ENCODE results near the gene RNF41. TPM values are rescaled to one million over a fixed set of nuclear protein-coding genes. Genes with fewer than 3 reads are reported as not detected.

Gene RNF41
- polyA plus RNA-seq, 1 of the 3 experiments (the other 2 are of a cell fraction): 127 TPM

DNA sequence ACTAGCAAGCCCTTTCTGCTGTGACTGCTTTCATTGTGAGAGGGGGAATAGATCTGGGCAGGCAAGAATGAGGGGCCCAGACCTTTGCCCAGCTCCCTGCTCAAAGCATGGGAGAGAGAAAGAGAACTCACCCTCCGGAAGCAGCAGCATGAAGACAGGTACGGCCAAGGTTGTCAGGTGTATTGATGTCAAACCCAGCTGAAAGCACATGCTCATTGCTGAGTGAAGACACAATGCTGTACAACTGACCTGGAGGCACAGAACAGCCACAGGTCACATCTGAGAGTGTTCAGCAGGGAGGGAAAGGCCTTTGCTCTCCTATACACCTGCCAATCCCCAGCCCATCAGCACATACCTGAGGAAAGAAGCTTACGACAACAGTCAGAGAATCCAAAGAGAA is 30.9 kb upstream of the RNF41 start:
- Histone ChIP-seq H3K4me3 (ENCODE audit: low read depth in 2 of 2, low read length in 1 of 2) (no peak overlapping the region), H3K9me3 (no peaks in the 10 kb centered on the region), H3K9ac (no peak overlapping the region), H3K36me3 (replicated peaks in 1 of 2; ENCODE audit: control insufficient read depth in 1 of 2, insufficient read depth in 2 of 2, low read length in 1 of 2) (peaks cover 67 to 75% of the 10 kb centered on the region in 2 experiments), H3F3A (replicated peaks; ENCODE audit: insufficient read depth) (peaks cover 24% of the 10 kb centered on the region), H3K79me2 (ENCODE audit: insufficient read depth) (peaks cover 63% of the 10 kb centered on the region), H3K9me2 (no peaks in the 10 kb centered on the region), H3K27ac (ENCODE audit: low read depth in 2 of 2, low read length in 1 of 2) (no peak overlapping the region), H3K4me1 (ENCODE audit: control insufficient read depth in 1 of 2, insufficient read depth in 2 of 2, low read depth in 1 of 2, low read length in 1 of 2) (peaks cover 11 to 13% of the 10 kb centered on the region in 2 experiments), H2AFZ (ENCODE audit: low read depth) (no peak overlapping the region), H3K27me3 (ENCODE audit: insufficient read depth) (no peaks in the 10 kb centered on the region), H4K20me1 (ENCODE audit: insufficient read depth) (peaks cover 23% of the 10 kb centered on the region), H3K4me2 (no peak overlapping the region)
- WGBS (ENCODE audit: low lambda C conversion rate): 95% methylated on average over 3 of the region's 3 CpGs
- TF ChIP-seq TCF12 (IDR thresholded peaks at IDR 0.05): no peak
- TF ChIP-seq RCOR1 (IDR thresholded peaks at IDR 0.05; ENCODE audit: low read length): no peak
- CTCF ChIA-PET: interaction anchor here (0.6 to 2.9 kb wide), 5 partner anchors 9 to 135 kb away, joined by 3 to 13 read pairs (median 6); partner anchors contain the start of genes COQ10A, SMARCC2 and ZC3H10
- DNase-seq: no peak
- POLR2A ChIA-PET: no interaction called here

DNA sequence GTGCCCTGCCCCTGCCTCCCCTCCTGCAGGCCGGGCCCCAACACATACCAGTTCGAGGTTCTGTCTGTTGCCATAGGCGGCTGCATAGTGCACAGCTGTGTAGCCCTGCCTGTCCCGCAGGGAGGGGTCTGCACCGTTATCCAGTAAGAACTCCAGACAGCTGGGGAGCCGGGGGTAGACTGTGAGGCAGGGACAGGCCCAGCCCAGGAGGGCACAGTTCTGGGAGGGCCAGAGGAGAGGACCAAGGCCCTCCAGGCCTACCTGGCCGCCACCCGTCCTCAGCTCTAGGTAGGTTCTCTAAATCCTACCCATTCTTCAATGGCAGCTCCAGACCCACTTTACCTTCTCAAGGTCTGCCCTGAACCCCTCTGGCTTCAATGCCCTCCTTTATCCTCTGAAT is 27.0 kb upstream of the RNF41 start:
- no peak overlapping the region for H3K27ac ChIP-seq (ENCODE audit: low read depth in 2 of 2, low read length in 1 of 2)
- no peak for TF ChIP-seq FOXJ3 (CRISPR knock-in tag; IDR thresholded peaks at IDR 0.05)
- no peak for TF ChIP-seq EZH2phosphoT487 (IDR thresholded peaks at IDR 0.05; ENCODE audit: borderline replicate concordance, low read depth)
- no peak for TF ChIP-seq SIN3A (IDR thresholded peaks at IDR 0.05; ENCODE audit: borderline replicate concordance, low read depth, low read length)
- TF ChIP-seq TCF12 (IDR thresholded peaks at IDR 0.05): no peak
- TF ChIP-seq NFIC (IDR thresholded peaks at IDR 0.05; ENCODE audit: borderline replicate concordance): no peak
- TF ChIP-seq, protein P1, sequence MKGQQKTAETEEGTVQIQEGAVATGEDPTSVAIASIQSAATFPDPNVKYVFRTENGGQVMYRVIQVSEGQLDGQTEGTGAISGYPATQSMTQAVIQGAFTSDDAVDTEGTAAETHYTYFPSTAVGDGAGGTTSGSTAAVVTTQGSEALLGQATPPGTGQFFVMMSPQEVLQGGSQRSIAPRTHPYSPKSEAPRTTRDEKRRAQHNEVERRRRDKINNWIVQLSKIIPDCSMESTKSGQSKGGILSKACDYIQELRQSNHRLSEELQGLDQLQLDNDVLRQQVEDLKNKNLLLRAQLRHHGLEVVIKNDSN (IDR thresholded peaks at IDR 0.05; ENCODE audit: borderline replicate concordance, low read depth): no peak
- TF ChIP-seq, protein P2, sequence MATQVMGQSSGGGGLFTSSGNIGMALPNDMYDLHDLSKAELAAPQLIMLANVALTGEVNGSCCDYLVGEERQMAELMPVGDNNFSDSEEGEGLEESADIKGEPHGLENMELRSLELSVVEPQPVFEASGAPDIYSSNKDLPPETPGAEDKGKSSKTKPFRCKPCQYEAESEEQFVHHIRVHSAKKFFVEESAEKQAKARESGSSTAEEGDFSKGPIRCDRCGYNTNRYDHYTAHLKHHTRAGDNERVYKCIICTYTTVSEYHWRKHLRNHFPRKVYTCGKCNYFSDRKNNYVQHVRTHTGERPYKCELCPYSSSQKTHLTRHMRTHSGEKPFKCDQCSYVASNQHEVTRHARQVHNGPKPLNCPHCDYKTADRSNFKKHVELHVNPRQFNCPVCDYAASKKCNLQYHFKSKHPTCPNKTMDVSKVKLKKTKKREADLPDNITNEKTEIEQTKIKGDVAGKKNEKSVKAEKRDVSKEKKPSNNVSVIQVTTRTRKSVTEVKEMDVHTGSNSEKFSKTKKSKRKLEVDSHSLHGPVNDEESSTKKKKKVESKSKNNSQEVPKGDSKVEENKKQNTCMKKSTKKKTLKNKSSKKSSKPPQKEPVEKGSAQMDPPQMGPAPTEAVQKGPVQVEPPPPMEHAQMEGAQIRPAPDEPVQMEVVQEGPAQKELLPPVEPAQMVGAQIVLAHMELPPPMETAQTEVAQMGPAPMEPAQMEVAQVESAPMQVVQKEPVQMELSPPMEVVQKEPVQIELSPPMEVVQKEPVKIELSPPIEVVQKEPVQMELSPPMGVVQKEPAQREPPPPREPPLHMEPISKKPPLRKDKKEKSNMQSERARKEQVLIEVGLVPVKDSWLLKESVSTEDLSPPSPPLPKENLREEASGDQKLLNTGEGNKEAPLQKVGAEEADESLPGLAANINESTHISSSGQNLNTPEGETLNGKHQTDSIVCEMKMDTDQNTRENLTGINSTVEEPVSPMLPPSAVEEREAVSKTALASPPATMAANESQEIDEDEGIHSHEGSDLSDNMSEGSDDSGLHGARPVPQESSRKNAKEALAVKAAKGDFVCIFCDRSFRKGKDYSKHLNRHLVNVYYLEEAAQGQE (IDR thresholded peaks at IDR 0.05; ENCODE audit: low read depth, low read length): no peak
- no peak for TF ChIP-seq MEF2A (IDR thresholded peaks at IDR 0.05; ENCODE audit: borderline replicate concordance, low read depth)
- no peak for TF ChIP-seq TEAD4 (IDR thresholded peaks at IDR 0.05; ENCODE audit: borderline replicate concordance, insufficient read depth)
- TF ChIP-seq, protein P3, sequence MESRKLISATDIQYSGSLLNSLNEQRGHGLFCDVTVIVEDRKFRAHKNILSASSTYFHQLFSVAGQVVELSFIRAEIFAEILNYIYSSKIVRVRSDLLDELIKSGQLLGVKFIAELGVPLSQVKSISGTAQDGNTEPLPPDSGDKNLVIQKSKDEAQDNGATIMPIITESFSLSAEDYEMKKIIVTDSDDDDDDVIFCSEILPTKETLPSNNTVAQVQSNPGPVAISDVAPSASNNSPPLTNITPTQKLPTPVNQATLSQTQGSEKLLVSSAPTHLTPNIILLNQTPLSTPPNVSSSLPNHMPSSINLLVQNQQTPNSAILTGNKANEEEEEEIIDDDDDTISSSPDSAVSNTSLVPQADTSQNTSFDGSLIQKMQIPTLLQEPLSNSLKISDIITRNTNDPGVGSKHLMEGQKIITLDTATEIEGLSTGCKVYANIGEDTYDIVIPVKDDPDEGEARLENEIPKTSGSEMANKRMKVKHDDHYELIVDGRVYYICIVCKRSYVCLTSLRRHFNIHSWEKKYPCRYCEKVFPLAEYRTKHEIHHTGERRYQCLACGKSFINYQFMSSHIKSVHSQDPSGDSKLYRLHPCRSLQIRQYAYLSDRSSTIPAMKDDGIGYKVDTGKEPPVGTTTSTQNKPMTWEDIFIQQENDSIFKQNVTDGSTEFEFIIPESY (IDR thresholded peaks at IDR 0.05; ENCODE audit: borderline replicate concordance, low read depth): no peak
- TF ChIP-seq TAF1 (IDR thresholded peaks at IDR 0.05; ENCODE audit: borderline replicate concordance, low read depth, low read length): no peak
- TF ChIP-seq FOSL2 (IDR thresholded peaks at IDR 0.05; ENCODE audit: borderline replicate concordance, low read depth): no peak
- TF ChIP-seq SMC3 (IDR thresholded peaks at IDR 0.05; ENCODE audit: low read depth, low read length): no peak
- no peak for TF ChIP-seq CHD2 (IDR thresholded peaks at IDR 0.05; ENCODE audit: low read length, partially characterized antibody)
- no peak for TF ChIP-seq FOXM1 (IDR thresholded peaks at IDR 0.05; ENCODE audit: low read depth)
- H3K79me2 ChIP-seq (ENCODE audit: insufficient read depth): peaks cover 29% of the 10 kb centered on the region; the same call in 1 of the 2 replicates
- ChIA-PET POLR2A (interaction anchor here (0.6 to 1.0 kb wide), 3 partner anchors 12 to 205 kb away, joined by 3 read pairs; no protein-coding TSS in a partner anchor), CTCF (interaction anchor here (1.1 to 3.1 kb wide), 4 partner anchors 10 to 59 kb away, joined by 3 to 24 read pairs (median 6); partner anchors contain the start of genes ANKRD52 and SMARCC2)
- H3K9me3 ChIP-seq: no peaks in the 10 kb centered on the region
- WGBS (ENCODE audit: low lambda C conversion rate): 97% methylated on average over 6 of the region's 8 CpGs
- DNase-seq: no peak
- no peak overlapping the region for H3K4me3 ChIP-seq (ENCODE audit: low read depth in 2 of 2, low read length in 1 of 2)
- no peak overlapping the region for H3K9ac ChIP-seq
- H3F3A ChIP-seq (replicated peaks; ENCODE audit: insufficient read depth): peaks cover 5% of the 10 kb centered on the region
- H3K4me1 ChIP-seq (ENCODE audit: control insufficient read depth in 1 of 2, insufficient read depth in 2 of 2, low read depth in 1 of 2, low read length in 1 of 2): no peaks in the 10 kb centered on the region
- no peaks in the 10 kb centered on the region for H3K27me3 ChIP-seq (ENCODE audit: insufficient read depth)
- no peaks in the 10 kb centered on the region for H3K9me2 ChIP-seq
- H3K4me2 ChIP-seq: no peak overlapping the region
- H4K20me1 ChIP-seq (ENCODE audit: insufficient read depth): 0 out of 2 replicates have a peak, but pooled peaks cover 6% of the 10 kb centered on the region
- H2AFZ ChIP-seq (ENCODE audit: low read depth): no peak overlapping the region
- H3K36me3 ChIP-seq (replicated peaks in 1 of 2; ENCODE audit: control insufficient read depth in 1 of 2, insufficient read depth in 2 of 2, low read length in 1 of 2): peaks cover 68 to 71% of the 10 kb centered on the region in 2 experiments
